ENCODE results near the gene DBF4.
"Not testable (repeated sequence)": the region's sequence is repeated elsewhere in the genome, so short reads cannot be mapped to it uniquely, and the experiment has no call there.

Gene DBF4

DNA sequence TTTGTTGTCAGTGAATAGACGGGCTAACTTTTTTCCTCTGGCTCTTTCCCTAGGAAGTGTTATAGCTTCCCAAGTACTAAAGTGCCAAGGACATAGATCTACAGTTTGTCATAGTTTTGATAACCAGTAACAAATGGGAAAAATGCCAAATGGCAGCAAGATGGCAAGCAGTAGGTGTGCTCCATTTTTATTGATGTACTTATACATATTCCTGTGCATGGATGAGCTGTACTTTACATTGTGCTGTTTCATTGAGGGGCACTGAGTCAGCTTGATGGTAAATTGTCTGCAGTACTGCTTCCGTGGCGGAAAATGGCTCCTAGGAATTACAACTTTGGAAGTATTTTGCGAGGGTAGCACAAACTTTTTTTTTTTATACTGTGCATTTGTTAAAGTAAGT lies 64.8 kb downstream of the DBF4 start:
- TF ChIP-seq, protein P1, sequence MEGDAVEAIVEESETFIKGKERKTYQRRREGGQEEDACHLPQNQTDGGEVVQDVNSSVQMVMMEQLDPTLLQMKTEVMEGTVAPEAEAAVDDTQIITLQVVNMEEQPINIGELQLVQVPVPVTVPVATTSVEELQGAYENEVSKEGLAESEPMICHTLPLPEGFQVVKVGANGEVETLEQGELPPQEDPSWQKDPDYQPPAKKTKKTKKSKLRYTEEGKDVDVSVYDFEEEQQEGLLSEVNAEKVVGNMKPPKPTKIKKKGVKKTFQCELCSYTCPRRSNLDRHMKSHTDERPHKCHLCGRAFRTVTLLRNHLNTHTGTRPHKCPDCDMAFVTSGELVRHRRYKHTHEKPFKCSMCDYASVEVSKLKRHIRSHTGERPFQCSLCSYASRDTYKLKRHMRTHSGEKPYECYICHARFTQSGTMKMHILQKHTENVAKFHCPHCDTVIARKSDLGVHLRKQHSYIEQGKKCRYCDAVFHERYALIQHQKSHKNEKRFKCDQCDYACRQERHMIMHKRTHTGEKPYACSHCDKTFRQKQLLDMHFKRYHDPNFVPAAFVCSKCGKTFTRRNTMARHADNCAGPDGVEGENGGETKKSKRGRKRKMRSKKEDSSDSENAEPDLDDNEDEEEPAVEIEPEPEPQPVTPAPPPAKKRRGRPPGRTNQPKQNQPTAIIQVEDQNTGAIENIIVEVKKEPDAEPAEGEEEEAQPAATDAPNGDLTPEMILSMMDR (IDR thresholded peaks at IDR 0.05; ENCODE audit: insufficient read depth, low read depth, low read length, missing control alignments): no peak
- no peak overlapping the region for H3K4me3 ChIP-seq (ENCODE audit: low read length)
- no peak for DNase-seq (ENCODE audit: low read depth)

- DNase-seq (ENCODE audit: low read depth): no peak
- TF ChIP-seq, protein P1 (IDR thresholded peaks at IDR 0.05; ENCODE audit: insufficient read depth, low read depth, low read length, missing control alignments): no peak
- no peak overlapping the region for H3K4me3 ChIP-seq (ENCODE audit: low read length)
These were observed 68.3 kb downstream of the DBF4 start for GRCh38 chr7:87944547-87944946.

DNA sequence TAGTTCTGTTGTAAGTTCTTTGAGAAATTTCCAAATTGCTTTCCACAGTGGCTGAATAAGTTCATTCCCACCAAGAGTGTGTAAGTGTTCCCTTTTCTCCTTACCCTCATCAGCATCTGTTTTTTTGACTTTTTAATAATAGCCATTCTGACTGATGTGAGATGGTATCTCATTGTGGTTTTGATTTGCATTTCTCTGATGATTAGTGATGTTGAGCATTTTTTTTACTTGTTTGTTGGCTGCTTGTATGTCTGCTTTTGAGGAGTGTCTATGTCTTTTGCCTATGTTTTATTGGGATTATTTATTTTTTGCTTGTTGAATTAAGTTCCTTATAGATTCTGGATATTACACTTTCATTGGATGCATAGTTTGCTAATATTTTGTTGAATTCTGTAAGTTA lies 69.6 kb downstream of the DBF4 start:
- DNase-seq (ENCODE audit: low read depth); H3K4me3 ChIP-seq (ENCODE audit: low read length): not testable (repeated sequence)

GRCh38 chr7:87948371-87948770 lies 72.1 kb downstream of the DBF4 start:
- TF ChIP-seq, protein P1 (IDR thresholded peaks at IDR 0.05; ENCODE audit: insufficient read depth, low read depth, low read length, missing control alignments): no peak

More at GRCh38 chr7:87948371-87948770, 72.1 kb downstream of the DBF4 start:
- no peak overlapping the region for H3K4me3 ChIP-seq (ENCODE audit: low read length)
- DNase-seq (ENCODE audit: low read depth): no peak

Measured in epithelial cell of esophagus (primary cell).